ENCODE data around the gene NOL6. TPM values are rescaled to one million over a fixed set of nuclear protein-coding genes. Genes with fewer than 3 reads are reported as not detected.

The NOL6 gene
- total RNA-seq, 1 experiment from 2014 or later = 48.5 TPM

GRCh38 chr9:33450621-33451146 is 23.0 kb downstream of the NOL6 start (continued):
- TF ChIP-seq, protein P1, sequence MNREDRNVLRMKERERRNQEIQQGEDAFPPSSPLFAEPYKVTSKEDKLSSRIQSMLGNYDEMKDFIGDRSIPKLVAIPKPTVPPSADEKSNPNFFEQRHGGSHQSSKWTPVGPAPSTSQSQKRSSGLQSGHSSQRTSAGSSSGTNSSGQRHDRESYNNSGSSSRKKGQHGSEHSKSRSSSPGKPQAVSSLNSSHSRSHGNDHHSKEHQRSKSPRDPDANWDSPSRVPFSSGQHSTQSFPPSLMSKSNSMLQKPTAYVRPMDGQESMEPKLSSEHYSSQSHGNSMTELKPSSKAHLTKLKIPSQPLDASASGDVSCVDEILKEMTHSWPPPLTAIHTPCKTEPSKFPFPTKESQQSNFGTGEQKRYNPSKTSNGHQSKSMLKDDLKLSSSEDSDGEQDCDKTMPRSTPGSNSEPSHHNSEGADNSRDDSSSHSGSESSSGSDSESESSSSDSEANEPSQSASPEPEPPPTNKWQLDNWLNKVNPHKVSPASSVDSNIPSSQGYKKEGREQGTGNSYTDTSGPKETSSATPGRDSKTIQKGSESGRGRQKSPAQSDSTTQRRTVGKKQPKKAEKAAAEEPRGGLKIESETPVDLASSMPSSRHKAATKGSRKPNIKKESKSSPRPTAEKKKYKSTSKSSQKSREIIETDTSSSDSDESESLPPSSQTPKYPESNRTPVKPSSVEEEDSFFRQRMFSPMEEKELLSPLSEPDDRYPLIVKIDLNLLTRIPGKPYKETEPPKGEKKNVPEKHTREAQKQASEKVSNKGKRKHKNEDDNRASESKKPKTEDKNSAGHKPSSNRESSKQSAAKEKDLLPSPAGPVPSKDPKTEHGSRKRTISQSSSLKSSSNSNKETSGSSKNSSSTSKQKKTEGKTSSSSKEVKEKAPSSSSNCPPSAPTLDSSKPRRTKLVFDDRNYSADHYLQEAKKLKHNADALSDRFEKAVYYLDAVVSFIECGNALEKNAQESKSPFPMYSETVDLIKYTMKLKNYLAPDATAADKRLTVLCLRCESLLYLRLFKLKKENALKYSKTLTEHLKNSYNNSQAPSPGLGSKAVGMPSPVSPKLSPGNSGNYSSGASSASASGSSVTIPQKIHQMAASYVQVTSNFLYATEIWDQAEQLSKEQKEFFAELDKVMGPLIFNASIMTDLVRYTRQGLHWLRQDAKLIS (CRISPR knock-in tag; IDR thresholded peaks at IDR 0.05; ENCODE audit: borderline replicate concordance) = no peak
- no peak for TF ChIP-seq OVOL2 (CRISPR knock-in tag; IDR thresholded peaks at IDR 0.05; ENCODE audit: borderline replicate concordance)
- no peak for TF ChIP-seq TEAD4 (CRISPR knock-in tag; IDR thresholded peaks at IDR 0.05)

- H3K9me3 Mint-ChIP-seq = no peaks in the 10 kb centered on the region
- H3K36me3 Mint-ChIP-seq = no peaks in the 10 kb centered on the region
- peaks cover 39% of the 10 kb centered on the region for H3K4me1 Mint-ChIP-seq
- H3K4me3 Mint-ChIP-seq = no peak overlapping the region
- ChIA-PET POLR2A (no interaction called here), CTCF (interaction anchor here (0.8 to 3.4 kb wide), 4 partner anchors 17 to 75 kb away, joined by 3 to 44 read pairs (median 5); no protein-coding TSS in a partner anchor)
- peaks cover 28% of the 10 kb centered on the region for H3K27me3 Mint-ChIP-seq (ENCODE audit: low read depth)
- ATAC-seq = no peak
- no peak overlapping the region for H3K27ac Mint-ChIP-seq
- no peak for DNase-seq (ENCODE audit: low spot score)
- TF ChIP-seq, protein P2, sequence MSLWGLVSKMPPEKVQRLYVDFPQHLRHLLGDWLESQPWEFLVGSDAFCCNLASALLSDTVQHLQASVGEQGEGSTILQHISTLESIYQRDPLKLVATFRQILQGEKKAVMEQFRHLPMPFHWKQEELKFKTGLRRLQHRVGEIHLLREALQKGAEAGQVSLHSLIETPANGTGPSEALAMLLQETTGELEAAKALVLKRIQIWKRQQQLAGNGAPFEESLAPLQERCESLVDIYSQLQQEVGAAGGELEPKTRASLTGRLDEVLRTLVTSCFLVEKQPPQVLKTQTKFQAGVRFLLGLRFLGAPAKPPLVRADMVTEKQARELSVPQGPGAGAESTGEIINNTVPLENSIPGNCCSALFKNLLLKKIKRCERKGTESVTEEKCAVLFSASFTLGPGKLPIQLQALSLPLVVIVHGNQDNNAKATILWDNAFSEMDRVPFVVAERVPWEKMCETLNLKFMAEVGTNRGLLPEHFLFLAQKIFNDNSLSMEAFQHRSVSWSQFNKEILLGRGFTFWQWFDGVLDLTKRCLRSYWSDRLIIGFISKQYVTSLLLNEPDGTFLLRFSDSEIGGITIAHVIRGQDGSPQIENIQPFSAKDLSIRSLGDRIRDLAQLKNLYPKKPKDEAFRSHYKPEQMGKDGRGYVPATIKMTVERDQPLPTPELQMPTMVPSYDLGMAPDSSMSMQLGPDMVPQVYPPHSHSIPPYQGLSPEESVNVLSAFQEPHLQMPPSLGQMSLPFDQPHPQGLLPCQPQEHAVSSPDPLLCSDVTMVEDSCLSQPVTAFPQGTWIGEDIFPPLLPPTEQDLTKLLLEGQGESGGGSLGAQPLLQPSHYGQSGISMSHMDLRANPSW (CRISPR knock-in tag; conservative IDR thresholded peaks at IDR 0.05; ENCODE audit: low read depth) = no peak
- TF ChIP-seq RORB (CRISPR knock-in tag; IDR thresholded peaks at IDR 0.05) (no peak), ZBTB43 (CRISPR knock-in tag; IDR thresholded peaks at IDR 0.05) (no peak), TP53 (CRISPR knock-in tag; IDR thresholded peaks at IDR 0.05) (no peak), CDX4 (CRISPR knock-in tag; IDR thresholded peaks at IDR 0.05; ENCODE audit: borderline replicate concordance) (no peak), ELF4 (CRISPR knock-in tag; IDR thresholded peaks at IDR 0.05; ENCODE audit: low read depth) (no peak), ZNF532 (CRISPR knock-in tag; IDR thresholded peaks at IDR 0.05; ENCODE audit: borderline replicate concordance) (no peak), SMAD3 (CRISPR knock-in tag; IDR thresholded peaks at IDR 0.05; ENCODE audit: borderline replicate concordance) (no peak), FOXP1 (CRISPR knock-in tag; IDR thresholded peaks at IDR 0.05; ENCODE audit: borderline replicate concordance) (no peak), GTF2I (CRISPR knock-in tag; conservative IDR thresholded peaks at IDR 0.05) (no peak), ZNF416 (CRISPR knock-in tag; IDR thresholded peaks at IDR 0.05) (no peak), ATF3 (CRISPR knock-in tag; conservative IDR thresholded peaks at IDR 0.05) (no peak), SMAD4 (CRISPR knock-in tag; IDR thresholded peaks at IDR 0.05) (no peak), MXD4 (CRISPR knock-in tag; IDR thresholded peaks at IDR 0.05; ENCODE audit: borderline replicate concordance) (no peak)
- TF ChIP-seq, protein P3, sequence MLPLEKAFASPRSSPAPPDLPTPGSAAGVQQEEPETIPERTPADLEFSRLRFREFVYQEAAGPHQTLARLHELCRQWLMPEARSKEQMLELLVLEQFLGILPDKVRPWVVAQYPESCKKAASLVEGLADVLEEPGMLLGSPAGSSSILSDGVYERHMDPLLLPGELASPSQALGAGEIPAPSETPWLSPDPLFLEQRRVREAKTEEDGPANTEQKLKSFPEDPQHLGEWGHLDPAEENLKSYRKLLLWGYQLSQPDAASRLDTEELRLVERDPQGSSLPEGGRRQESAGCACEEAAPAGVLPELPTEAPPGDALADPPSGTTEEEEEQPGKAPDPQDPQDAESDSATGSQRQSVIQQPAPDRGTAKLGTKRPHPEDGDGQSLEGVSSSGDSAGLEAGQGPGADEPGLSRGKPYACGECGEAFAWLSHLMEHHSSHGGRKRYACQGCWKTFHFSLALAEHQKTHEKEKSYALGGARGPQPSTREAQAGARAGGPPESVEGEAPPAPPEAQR (CRISPR knock-in tag; IDR thresholded peaks at IDR 0.05) = no peak
Observed at GRCh38 chr9:33449715-33450114, 24.0 kb downstream of the NOL6 start.

Measured in WTC11 (cell line).